ENCODE results near the gene TEAD1.

GRCh38 chr11:12841946-12842630 lies 167.9 kb downstream of the TEAD1 start:
- TF ChIP-seq CTCF (IDR thresholded peaks at IDR 0.05) (no peak), POLR2A (IDR thresholded peaks at IDR 0.05) (no peak)
